Neutrophil (primary cell): ENCODE measurements around the gene UBXN4.
"Not testable (repeated sequence)": the region's sequence is repeated elsewhere in the genome, so short reads cannot be mapped to it uniquely, and the experiment has no call there.

Experiments
- H3K27ac ChIP-seq: fragments of 200-600 bp; sonication (generic); 2 replicates; pipeline ENCODE4 v1.5.1; 2016; ENCODE audit warnings: mild to moderate bottlenecking, moderate library complexity
- H3K27me3 ChIP-seq: fragments of 200-600 bp; sonication (generic); 2 replicates; pipeline ENCODE4 v1.6.0; 2016; ENCODE audit warnings: mild to moderate bottlenecking
- H3K36me3 ChIP-seq: fragments of 200-600 bp; sonication (generic); 2 replicates; pipeline ENCODE4 v1.5.1; 2017
- H3K4me1 ChIP-seq, 2 experiments: fragments of 200-600 bp in 1 of 2; sonication (generic) in 1 of 2; 1 replicate in 1 of 2; 2 replicates in 1 of 2; pipeline versions ENCODE4 v1.5.1 to v1.6.1; 2013 to 2016; ENCODE audit warnings: low read depth in 1 of 2, low read length in 1 of 2, mild to moderate bottlenecking in 1 of 2, moderate library complexity in 1 of 2; ENCODE audit not compliant: control insufficient read depth in 1 of 2, insufficient read depth in 1 of 2
- H3K4me3 ChIP-seq, 2 experiments: fragments of 200-600 bp in 1 of 2; sonication (generic) in 1 of 2; 1 replicate in 1 of 2; 2 replicates in 1 of 2; pipeline ENCODE4 v1.5.1; 2013 to 2016; ENCODE audit warnings: low read depth in 1 of 2, low read length in 1 of 2, mild to moderate bottlenecking in 1 of 2, moderate library complexity in 1 of 2
- H3K9me3 ChIP-seq: fragments of 200-600 bp; sonication (generic); 2 replicates; pipeline ENCODE4 v1.5.1; 2016
- TF ChIP-seq, protein P1 (sequence below): fragments of 200-600 bp; sonication (generic); IDR thresholded peaks from 2 replicates; pipeline ENCODE4 v1.5.1; 2016; ENCODE audit warnings: antibody characterized with exemption

The UBXN4 gene

DNA sequence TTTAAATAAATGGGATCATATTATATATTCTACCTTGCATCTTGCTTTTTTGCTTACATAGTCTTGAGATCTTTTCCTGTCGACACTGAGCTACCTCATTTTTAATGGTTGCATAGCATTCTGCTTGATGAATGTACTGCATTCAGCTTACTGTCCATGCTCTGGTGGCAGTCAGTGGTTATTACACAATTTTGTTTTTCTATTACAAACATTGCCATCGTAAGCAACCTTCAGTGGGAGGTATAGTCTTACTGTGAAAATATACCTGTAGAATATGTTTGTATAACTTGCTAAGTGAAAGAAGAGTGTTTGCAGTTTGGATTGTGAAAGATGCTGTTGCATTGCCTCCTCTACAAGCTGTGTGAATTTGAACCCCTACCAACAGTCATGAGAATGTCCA is 43.4 kb downstream of the UBXN4 start:
- H3K27ac ChIP-seq: no peak overlapping the region
- no peaks in the 10 kb centered on the region for H3K9me3 ChIP-seq
- H3K4me1 ChIP-seq: no peaks in the 10 kb centered on the region
- peaks cover 75% of the 10 kb centered on the region for H3K36me3 ChIP-seq
- no peaks in the 10 kb centered on the region for H3K27me3 ChIP-seq
- no peak overlapping the region for H3K4me3 ChIP-seq
- TF ChIP-seq, protein P1, sequence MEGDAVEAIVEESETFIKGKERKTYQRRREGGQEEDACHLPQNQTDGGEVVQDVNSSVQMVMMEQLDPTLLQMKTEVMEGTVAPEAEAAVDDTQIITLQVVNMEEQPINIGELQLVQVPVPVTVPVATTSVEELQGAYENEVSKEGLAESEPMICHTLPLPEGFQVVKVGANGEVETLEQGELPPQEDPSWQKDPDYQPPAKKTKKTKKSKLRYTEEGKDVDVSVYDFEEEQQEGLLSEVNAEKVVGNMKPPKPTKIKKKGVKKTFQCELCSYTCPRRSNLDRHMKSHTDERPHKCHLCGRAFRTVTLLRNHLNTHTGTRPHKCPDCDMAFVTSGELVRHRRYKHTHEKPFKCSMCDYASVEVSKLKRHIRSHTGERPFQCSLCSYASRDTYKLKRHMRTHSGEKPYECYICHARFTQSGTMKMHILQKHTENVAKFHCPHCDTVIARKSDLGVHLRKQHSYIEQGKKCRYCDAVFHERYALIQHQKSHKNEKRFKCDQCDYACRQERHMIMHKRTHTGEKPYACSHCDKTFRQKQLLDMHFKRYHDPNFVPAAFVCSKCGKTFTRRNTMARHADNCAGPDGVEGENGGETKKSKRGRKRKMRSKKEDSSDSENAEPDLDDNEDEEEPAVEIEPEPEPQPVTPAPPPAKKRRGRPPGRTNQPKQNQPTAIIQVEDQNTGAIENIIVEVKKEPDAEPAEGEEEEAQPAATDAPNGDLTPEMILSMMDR: no peak

DNA sequence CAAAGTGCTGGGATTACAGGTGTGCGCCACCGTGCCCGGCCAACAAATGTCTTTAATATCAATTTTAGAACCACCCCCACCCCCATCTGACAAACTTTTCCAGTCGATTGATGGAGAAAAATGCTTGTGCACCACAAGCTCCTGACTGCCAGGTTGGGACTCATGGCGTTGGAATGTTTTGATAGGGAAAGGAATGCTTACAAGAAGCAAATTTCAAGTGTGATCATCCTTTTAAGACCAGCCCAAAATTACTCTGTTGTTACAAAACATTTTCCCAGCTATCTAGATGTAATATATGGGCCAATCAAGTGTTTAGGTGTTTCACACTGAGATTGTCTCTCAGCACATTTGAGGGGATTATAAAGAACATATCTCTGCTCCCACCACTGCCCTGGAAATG is 45.2 kb downstream of the UBXN4 start:
- peaks cover 57% of the 10 kb centered on the region for H3K36me3 ChIP-seq

DNA sequence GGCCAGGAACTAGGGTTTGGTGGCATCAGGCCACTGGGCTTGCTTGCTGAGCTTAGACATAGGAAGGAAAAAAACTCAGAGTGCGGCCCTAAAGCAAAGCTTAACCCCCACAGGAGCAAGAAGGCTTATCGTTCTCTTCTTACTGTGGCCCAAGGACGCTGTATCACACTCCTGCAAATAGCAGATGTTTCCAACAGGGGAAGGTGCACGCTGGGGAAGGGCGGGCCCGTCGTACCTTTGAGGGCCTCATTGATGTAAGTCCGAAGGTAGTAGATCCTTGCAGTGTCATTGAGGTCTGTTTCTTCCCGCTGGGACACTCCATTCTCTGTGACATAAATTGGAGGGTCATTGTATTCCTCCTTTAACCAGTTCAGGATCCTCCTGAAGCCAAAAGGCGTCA is 48.8 kb downstream of the UBXN4 start:
- no peaks in the 10 kb centered on the region for H3K9me3 ChIP-seq
- H3K27ac ChIP-seq: no peak overlapping the region
- TF ChIP-seq, protein P1: no peak
- no peaks in the 10 kb centered on the region for H3K4me1 ChIP-seq
- no peak overlapping the region for H3K4me3 ChIP-seq
- H3K36me3 ChIP-seq: peaks cover 21% of the 10 kb centered on the region
- peaks cover 10% of the 10 kb centered on the region for H3K27me3 ChIP-seq

More for the DNA sequence above, 45.2 kb downstream of the UBXN4 start:
- Histone ChIP-seq H3K4me3 (no peak overlapping the region), H3K27me3 (no peaks in the 10 kb centered on the region), H3K27ac (no peak overlapping the region), H3K9me3 (no peaks in the 10 kb centered on the region), H3K4me1 (no peaks in the 10 kb centered on the region)
- TF ChIP-seq, protein P1: no peak

DNA sequence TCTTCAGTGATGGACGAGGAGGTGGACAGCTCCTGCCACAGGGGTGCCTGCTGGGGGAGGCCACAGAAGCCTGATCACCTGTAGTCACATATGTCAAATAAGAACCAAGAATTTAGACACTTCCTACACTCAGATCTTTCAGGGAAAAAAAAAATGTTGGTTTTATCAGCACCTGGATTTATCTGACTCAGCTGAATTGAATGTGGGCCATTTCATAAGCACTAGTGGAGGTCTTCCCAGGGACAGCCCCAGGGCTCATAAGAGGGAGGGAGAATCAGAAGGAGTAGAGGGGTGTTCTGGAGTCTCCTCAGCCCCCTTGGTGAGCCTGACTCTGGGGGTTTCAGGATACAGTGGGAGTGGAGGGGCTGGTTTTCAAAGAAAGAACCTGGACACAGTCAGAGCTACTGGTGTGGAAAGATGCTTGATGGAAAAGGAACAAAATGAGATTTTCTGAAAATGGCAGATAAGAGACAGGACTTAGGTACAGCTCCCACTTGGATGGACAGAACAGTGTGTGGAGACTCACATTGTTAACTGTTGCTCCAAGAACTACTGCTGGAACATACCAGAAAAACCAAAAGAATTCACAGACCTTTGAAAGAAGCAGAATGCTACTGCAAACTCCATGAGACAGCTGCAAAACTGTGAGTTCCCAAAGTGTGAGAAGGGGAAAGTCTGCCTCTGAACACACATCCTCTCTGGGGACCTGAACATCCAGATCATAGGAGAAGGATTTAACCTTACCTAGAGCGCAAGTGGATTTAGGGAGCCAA is 49.9 kb downstream of the UBXN4 start:
- TF ChIP-seq, protein P1: no peak

DNA sequence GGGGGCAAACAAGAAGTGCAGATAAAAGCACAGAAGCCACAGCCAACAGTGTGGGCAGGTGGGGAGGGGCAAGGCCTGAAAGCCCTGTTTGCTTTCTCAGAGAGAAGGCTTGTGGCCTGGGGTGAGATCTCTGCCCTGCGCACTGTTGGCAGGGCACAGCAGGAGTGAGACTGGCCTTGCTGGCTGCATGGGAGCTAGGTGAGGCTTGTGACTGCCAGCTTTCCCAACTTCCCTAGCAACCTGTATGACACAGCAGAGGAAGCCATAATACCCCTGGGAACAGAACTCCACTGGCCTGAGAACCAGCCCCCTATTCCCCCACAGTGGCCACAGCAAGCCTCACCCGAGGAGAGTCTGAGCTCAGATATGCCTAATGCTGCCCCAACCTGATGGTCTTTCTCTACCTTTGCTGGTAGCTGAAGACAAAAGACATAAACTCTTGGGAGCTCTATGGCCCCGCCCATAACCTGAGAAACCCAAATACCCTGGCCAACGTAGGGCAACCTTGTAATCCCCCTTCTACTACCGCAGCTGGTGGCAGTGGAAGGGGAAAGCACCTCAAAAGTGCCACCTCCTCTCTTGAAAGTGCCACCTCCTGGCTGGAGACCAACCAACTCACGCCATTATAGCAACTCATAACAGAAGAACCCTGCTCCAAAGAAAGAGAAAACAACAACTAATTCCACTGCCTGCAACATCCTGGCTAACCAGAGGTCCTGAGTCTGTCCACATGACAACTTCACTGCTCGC is 50.9 kb downstream of the UBXN4 start:
- Histone ChIP-seq H3K4me1 (peaks cover 0 to 4% of the 10 kb centered on the region in 2 experiments), H3K27me3 (peaks cover 10% of the 10 kb centered on the region), H3K36me3 (peaks cover 8% of the 10 kb centered on the region), H3K27ac (no peak overlapping the region), H3K4me3 (no peak overlapping the region), H3K9me3 (no peaks in the 10 kb centered on the region)
- TF ChIP-seq, protein P1: no peak

More for the DNA sequence above, 49.9 kb downstream of the UBXN4 start:
- Histone ChIP-seq H3K9me3 (no peaks in the 10 kb centered on the region), H3K27me3 (peaks cover 10% of the 10 kb centered on the region), H3K27ac (no peak overlapping the region), H3K36me3 (peaks cover 15% of the 10 kb centered on the region), H3K4me3 (no peak overlapping the region), H3K4me1 (no peaks in the 10 kb centered on the region)

DNA sequence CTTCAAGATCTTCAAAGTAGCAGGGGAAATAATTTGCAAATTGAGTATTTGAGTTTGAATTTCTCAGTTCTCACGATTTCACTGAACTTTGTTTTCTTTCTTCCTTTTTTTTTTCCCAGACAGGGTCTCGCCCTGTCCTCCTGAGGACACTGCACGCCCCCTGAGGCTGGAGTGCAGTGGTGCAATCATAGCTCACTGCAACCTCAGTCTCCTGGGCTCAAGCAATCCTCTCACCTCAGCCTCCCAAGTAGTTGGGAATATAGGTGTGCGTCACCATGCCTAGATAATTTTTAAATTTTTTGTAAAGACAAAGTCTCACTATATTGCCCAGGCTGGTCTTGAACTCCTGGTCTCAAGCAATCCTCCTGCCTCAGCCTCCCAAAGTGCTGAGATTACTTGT is 54.0 kb downstream of the UBXN4 start:
- not testable (repeated sequence) for H3K36me3 ChIP-seq, H3K27ac ChIP-seq, H3K4me1 ChIP-seq, H3K27me3 ChIP-seq, H3K9me3 ChIP-seq, H3K4me3 ChIP-seq
